ENCODE data around the gene ZER1.

GRCh38 chr9:128690684-128691034, 81.1 kb downstream of the ZER1 start:
- TF ChIP-seq CTCF (IDR thresholded peaks at IDR 0.05; ENCODE audit: low read length), result no peak
- TF ChIP-seq EZH2 (optimal IDR thresholded peaks at IDR 0.05; ENCODE audit: low read depth, low read length), result no peak
